ENCODE measurements around the gene TCERG1L. TPM values are rescaled to one million over a fixed set of nuclear protein-coding genes. Genes with fewer than 3 reads are reported as not detected.

Gene TCERG1L
- polyA plus RNA-seq, 3 donors, result not detected

- Mint-ChIP-seq H3K27me3 (ENCODE audit: low read depth in 3 of 3) (peaks cover 0 to 2% (median 1%) of the 10 kb centered on the region in 3 donors), H3K36me3 (no peaks in the 10 kb centered on the region), H3K4me1 (no peaks in the 10 kb centered on the region), H3K4me3 (no peak overlapping the region), H3K27ac (no peak overlapping the region), H3K9me3 (peaks cover 0 to 6% (median 2%) of the 10 kb centered on the region in 7 donors)
- H3K4me3 ChIP-seq (replicated peaks in 1 of 3; ENCODE audit: low read depth in 2 of 3, low read length in 3 of 3), result no peak overlapping the region
- no peak overlapping the region for H3K27ac ChIP-seq (ENCODE audit: low read depth in 1 of 2, low read length in 2 of 2)
- no peak for DNase-seq
- intact Hi-C loops (cut with micrococcal nuclease), result no loop called here
- no peak overlapping the region for H2AFZ ChIP-seq (ENCODE audit: insufficient read depth, low read depth, low read length, poor library complexity, severe bottlenecking)
- H3K9me3 ChIP-seq (replicated peaks in 1 of 2; ENCODE audit: control insufficient read depth in 1 of 2, insufficient read depth in 1 of 2, low read length in 2 of 2), result peaks cover 0 to 5% of the 10 kb centered on the region in 2 donors
- H4K20me1 ChIP-seq (ENCODE audit: insufficient read depth, low read length), result no peaks in the 10 kb centered on the region
- no peak for TF ChIP-seq CTCF (IDR thresholded peaks at IDR 0.05)
- WGBS (ENCODE audit: insufficient coverage), result 77% methylated on average over 7 of the region's 18 CpGs
- H3K36me3 ChIP-seq (replicated peaks in 1 of 2; ENCODE audit: control insufficient read depth in 1 of 2, insufficient read depth in 2 of 2, low read length in 2 of 2), result no peaks in the 10 kb centered on the region
- no peak overlapping the region for H3K9ac ChIP-seq (ENCODE audit: insufficient read depth, low read length, poor library complexity, severe bottlenecking)
- H3K79me2 ChIP-seq (ENCODE audit: insufficient read depth, low read length), result no peaks in the 10 kb centered on the region
- no peaks in the 10 kb centered on the region for H3K27me3 ChIP-seq (ENCODE audit: control insufficient read depth in 2 of 2, insufficient read depth in 2 of 2, low read length in 2 of 2)
- no peaks in the 10 kb centered on the region for H3K4me1 ChIP-seq (ENCODE audit: control insufficient read depth in 1 of 2, insufficient read depth in 2 of 2, low read length in 2 of 2)
- no peak overlapping the region for H3K4me2 ChIP-seq (replicated peaks; ENCODE audit: extremely low read depth, low read length, poor library complexity, severe bottlenecking)
Measured at GRCh38 chr10:131142517-131143380, 168.8 kb downstream of the TCERG1L start.

- no peaks in the 10 kb centered on the region for H3K4me1 Mint-ChIP-seq
Measured at GRCh38 chr10:131141645-131142516, 169.6 kb downstream of the TCERG1L start.

More at GRCh38 chr10:131141645-131142516, 169.6 kb downstream of the TCERG1L start:
- H3K4me3 ChIP-seq (replicated peaks in 1 of 3; ENCODE audit: low read depth in 2 of 3, low read length in 3 of 3), result no peak overlapping the region
- no peaks in the 10 kb centered on the region for H3K27me3 ChIP-seq (ENCODE audit: control insufficient read depth in 2 of 2, insufficient read depth in 2 of 2, low read length in 2 of 2)
- Mint-ChIP-seq H3K4me3 (no peak overlapping the region), H3K9me3 (peaks cover 0 to 5% (median 2%) of the 10 kb centered on the region in 7 donors), H3K27me3 (ENCODE audit: low read depth in 3 of 3) (peaks cover 1 to 2% (median 2%) of the 10 kb centered on the region in 3 donors), H3K27ac (no peak overlapping the region), H3K36me3 (no peaks in the 10 kb centered on the region)
- H3K36me3 ChIP-seq (replicated peaks in 1 of 2; ENCODE audit: control insufficient read depth in 1 of 2, insufficient read depth in 2 of 2, low read length in 2 of 2), result no peaks in the 10 kb centered on the region
- no peaks in the 10 kb centered on the region for H4K20me1 ChIP-seq (ENCODE audit: insufficient read depth, low read length)
- no peak overlapping the region for H3K9ac ChIP-seq (ENCODE audit: insufficient read depth, low read length, poor library complexity, severe bottlenecking)
- H3K79me2 ChIP-seq (ENCODE audit: insufficient read depth, low read length), result no peaks in the 10 kb centered on the region
- intact Hi-C loops (cut with micrococcal nuclease), result no loop called here
- no peaks in the 10 kb centered on the region for H3K4me1 ChIP-seq (ENCODE audit: control insufficient read depth in 1 of 2, insufficient read depth in 2 of 2, low read length in 2 of 2)
- H2AFZ ChIP-seq (ENCODE audit: insufficient read depth, low read depth, low read length, poor library complexity, severe bottlenecking), result no peak overlapping the region
- H3K27ac ChIP-seq (ENCODE audit: low read depth in 1 of 2, low read length in 2 of 2), result no peak overlapping the region
- no peak for TF ChIP-seq CTCF (IDR thresholded peaks at IDR 0.05)
- H3K9me3 ChIP-seq (replicated peaks in 1 of 2; ENCODE audit: control insufficient read depth in 1 of 2, insufficient read depth in 1 of 2, low read length in 2 of 2), result no peaks in the 10 kb centered on the region
- DNase-seq, result no peak
- WGBS (ENCODE audit: insufficient coverage), result 82% methylated on average over 10 of the region's 15 CpGs
- no peak overlapping the region for H3K4me2 ChIP-seq (replicated peaks; ENCODE audit: extremely low read depth, low read length, poor library complexity, severe bottlenecking)
